ENCODE data around the gene SNRPA1.
"Not testable (repeated sequence)": the region's sequence is repeated elsewhere in the genome, so short reads cannot be mapped to it uniquely, and the experiment has no call there.

SNRPA1 gene

DNA sequence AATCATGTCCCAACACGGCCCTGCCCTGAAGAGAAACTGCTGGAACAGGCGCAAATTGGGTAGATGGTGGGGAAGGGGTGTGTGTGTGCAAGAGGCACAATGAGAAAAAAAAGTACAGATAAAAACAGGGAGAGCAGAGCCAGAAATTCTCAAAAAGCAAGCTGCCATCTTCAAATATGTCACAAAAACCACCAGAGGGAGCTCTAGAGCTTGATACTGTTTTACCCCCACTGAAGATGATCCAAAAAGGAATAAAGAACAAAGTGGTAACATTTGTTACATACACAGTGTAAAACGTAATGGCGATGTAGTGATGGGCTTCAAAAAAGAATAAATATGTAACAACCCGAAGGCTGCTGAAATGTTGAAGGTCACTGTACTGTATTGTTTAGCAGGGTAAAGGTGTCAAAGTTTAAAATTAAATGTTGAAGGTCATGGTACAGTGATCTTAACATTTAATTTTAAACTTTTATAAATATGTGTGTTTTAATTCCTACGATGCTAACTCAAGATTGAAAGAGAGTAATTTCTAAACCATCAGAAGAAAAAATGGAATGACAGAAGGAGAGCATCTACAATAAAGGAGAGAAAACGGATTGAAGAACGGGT, 6.0 kb downstream of the SNRPA1 start:
- peak in 1 of 2 donors; percentile 44 for DNase-seq

DNA sequence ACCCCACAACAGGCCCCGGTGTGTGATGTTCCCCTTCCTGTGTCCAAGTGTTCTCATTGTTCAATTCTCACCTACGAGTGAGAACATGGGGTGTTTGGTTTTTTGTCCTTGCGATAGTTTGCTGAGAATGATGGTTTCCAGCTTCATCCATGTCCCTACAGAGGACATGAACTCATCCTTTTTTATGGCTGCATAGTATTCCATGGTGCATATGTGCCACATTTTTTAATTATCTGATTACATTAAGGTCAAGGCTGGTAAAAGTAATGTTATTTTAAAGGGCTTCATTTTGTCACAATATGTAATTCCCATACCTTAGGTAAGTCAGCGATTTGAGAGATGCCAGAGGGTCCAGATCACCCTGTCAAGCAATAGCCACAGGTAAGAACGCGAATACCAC, 7.7 kb downstream of the SNRPA1 start:
- not testable (repeated sequence) for DNase-seq

DNA sequence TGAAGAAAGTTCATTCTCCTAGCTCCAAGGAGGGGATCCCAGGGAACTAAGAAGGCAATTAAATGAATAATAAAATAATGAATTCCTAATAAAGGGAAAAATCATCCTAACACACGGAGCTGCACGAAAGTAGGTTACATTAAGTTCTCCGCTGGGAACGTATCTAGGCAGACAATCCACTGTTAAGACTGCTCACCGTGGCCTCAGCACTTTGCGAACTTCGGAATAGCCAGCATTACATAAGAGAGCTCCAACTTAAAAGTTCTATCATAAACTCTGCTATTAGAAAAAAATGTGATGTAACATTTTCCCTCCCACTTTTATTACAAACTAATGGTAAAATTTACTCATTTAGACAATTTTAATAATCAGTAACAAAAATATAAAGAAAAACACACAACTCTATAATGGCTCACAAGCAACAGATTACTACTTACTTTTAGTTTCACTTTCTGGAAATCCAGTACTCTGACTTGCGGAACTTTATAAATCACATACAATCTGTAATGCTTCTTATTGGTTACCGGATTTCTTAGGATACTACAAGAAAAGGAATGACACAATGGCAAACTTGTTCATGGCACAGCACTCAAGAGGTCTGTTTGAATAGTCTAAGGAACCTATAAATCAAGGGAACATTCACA, 8.5 kb downstream of the SNRPA1 start:
- no peak for DNase-seq

- DNase-seq = no peak
These were observed 11.1 kb downstream of the SNRPA1 start for GRCh38 chr15:101283931-101284330.

DNA sequence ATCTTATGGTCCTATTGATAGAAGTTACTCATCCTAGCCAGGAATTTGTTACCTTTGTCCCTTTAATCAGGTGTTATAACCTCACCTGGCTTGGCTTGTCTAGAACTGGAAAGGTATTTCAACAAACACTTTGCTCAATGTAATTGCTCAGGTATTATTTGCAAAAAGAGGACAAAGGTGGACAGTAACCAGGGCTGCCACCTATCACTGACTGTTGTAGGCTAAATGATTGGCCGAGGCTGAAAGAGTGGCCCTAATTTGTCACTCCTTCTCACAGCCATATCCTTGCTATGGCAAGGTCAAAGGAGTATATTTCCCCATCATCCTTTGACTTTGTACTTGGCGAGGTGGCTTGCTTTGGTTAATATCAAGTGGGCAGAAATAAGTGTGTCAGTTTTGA, 15.0 kb downstream of the SNRPA1 start:
- DNase-seq = no peak

DNA sequence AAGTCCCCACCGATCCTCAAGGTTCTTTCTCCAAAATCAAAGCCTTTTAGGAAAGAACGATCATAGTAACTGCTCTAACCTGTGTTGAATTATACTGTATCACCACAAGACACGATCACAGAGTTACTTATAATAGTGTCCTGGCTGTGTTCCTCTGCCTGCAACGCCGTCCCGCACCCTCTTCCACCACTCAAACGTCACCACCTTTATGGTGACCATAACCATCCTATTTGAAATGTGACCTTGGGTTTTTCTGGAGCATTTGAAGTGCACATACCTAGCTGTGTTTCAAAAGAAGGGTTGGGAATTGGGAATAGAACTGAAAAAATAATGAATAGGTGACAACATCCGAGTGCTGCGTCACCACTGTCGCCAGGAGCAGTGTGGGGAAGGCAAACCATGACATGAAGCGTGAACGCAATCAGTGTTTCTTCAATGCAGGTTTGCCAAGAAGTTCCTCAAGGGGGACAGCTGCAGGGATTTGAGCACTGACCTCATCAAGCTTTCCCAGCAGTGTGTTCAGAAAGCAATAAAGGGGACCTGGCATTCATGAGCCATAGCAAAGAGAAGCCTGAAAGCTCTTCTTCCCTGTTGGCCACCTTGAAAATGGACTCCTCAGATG, 17.0 kb downstream of the SNRPA1 start:
- DNase-seq = no peak

DNA sequence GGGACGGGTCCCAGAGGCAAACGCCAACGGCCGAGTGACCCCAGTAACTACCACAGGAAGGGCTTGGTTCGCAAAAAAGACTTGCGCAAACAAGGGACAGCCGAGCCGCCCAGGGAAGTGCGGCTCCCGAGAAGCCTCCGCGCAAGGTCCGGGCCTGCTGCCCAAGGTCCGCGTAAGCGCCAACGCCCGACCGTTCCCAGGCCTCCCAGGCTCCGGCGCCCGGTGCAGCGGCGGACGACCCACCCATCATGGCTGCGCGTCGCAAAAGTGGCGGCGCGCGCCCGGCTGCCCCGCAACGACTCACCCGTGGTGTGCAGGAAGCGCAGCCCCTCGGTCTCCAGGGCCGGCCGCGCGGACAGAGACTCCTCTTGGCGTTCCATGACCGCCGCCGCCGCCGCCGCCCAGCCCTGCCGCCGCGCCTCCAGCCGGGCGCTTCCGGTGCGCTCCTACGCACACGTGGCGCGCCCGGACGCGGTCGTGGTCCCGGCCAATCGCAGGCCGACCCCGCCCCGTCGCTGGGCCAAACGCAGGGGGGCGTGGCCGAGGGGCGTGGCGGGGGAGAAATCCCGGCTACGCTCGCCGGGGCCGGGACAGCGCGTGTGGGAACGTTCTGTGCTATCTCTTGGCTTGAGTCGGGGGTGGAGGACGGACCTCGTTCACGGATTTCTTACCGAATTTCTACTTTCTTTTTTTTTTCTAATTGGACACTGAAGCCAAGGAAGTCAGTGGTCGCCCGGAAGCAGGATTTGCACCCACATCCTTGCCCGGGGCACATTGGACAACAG, 17.8 kb downstream of the SNRPA1 start, which contains the start of gene SELENOS:
Gene SELENOS (minus strand): TSS at position 448 of the 785 bp plus-strand sequence. CDS start 68 bp downstream, at position 380.
- peak; percentile 54 to 65 for DNase-seq

DNA sequence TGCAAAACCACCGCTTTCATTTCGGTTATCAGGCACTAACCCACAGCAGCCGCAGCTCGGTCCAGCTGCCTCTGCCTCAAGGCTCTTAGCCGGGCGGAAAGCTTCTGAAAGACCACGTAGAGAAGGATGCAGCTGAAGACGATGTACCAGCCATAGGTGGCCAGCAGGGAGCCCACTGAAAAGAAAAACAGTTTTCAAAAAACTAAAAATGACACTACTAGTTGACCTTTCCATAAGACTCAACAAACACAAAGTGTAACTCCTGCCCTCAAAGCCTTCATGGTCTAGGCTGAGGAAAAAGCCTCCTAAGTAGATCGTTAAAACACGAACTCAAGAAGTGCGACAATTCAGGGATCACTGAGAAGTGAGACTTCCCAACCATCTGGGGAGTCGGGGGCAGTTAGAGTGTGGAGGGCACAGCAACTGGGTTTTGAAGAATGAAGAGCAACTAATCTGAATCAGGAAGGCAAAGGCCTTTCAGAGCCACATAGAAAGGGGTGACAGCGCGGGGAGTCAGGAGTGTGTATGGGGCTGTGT, 18.5 kb downstream of the SNRPA1 start:
- peak in 1 of 2 donors; percentile 10 for DNase-seq

- no peak for DNase-seq
These were observed 20.0 kb downstream of the SNRPA1 start for GRCh38 chr15:101275018-101275417.

- DNase-seq = no peak
These were observed 21.5 kb downstream of the SNRPA1 start for GRCh38 chr15:101273534-101273933.

DNA sequence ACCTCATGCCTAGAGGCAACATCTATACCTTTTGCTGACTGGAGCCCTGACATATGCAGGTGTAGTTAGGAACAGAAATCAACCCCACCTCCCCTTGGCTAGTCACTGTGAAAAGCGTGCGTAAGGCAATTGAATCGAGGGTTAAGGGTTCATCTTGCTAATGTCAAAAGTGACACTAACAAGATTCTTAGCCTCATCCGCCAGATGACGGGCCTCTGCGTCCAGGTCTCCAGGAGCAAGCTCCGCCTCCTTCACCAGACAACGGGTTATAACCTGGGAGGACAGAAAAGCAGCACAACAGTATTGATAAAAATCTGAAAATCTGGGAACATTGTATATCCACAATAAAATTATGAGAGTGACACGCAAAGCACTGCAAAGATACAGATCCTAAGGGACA, 22.5 kb downstream of the SNRPA1 start:
- no peak for DNase-seq

GRCh38 chr15:101269479-101270223, 25.4 kb downstream of the SNRPA1 start:
- no peak for DNase-seq

DNA sequence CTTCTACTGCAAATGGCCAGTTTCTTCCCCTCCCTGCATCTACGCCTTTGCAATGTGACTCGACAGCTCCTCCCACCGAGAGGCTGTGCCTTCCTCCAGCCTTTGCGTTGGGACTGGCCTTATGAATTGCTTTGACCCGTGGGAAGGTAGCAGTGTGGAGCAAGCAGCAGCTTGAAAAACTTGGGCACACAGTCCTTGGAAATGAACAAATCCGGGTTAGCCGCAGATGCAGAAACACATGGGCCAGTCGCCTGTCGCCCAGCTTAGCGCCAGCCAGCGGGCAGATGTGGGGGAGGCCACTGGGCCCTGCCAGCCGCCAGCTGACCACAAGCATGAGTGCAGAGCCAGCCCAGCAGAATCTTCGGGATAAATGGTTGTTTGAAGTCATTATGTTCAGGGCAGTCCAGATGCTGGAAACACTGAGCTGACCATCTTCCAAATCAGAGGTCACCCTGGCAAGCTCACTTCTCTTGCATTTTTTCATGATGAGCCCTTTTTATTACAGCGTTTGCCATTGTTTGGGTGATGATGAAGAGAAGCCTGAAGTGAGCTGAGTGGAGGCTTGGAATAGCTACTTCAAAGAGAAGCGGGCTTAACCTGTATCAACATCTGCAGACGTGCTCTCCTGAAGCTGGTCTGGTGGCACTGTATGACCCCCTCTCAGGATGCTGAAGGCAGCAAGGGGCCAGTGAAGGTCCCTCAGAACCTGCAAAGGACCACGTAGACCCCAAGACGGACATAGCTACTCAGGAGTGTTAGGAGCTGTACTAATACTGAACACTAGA, 27.5 kb downstream of the SNRPA1 start:
- DNase-seq = no peak

GRCh38 chr15:101266787-101267186, 28.3 kb downstream of the SNRPA1 start:
- no peak for DNase-seq

GRCh38 chr15:101266034-101266433, 29.0 kb downstream of the SNRPA1 start:
- DNase-seq = no peak

DNA sequence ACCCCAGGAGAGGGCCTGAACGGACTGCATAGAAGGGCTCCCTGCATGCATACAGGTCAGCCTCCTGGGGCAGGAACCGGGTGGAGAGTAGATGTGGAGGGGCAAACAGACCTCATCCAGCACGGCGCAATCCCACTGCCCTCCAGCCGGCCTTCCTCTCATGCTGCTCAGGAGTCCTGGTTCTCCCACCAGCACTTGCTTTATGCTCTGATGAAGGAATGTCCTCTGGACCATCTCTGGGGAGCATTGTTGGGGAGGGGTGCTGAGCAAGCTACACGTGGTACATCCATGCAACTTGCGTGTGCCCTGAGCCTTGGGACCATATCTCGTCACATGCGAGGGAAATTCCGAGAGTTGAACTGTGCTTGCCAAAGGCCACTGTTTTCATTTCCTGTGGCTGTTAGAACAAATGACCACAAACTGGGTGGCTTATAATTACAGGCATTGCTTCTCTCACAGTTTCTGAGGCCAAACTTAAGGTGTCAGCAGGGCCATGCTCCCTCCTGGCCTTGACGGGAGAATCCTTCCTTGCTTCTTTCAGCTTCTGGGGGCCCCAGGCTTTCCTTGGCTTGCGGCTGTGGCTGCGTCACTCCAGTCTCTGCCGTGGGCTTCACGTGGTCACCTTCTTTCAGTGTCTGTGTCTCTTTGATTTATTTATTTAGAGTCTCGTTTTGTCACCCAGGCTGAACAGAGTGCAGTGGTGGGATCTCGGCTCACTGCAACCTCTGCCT, 30.0 kb downstream of the SNRPA1 start:
- DNase-seq = no peak

DNA sequence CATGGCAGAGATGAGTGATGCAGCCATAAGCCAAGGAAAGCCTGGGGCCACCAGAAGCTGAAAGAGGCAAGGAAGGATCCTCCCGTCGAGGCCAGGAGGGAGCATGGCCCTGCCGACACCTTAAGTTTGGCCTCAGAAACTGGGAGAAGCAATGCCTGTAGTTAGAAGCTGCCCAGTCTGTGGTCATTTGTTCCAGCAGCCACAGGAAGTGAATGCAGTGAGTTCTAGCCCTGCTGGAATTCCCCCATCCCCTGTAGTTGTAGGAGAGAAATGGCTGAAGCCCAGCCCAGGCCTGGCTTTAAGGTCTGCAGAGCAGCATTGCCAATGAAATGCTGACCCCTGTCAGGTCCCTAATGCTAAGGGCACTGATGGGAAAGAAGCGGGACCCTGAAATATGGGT, 31.0 kb downstream of the SNRPA1 start:
- DNase-seq = no peak

- DNase-seq = no peak
These were observed 32.5 kb downstream of the SNRPA1 start for GRCh38 chr15:101262551-101262950.

GRCh38 chr15:101258238-101259144, 36.6 kb downstream of the SNRPA1 start:
- DNase-seq = peak in 1 of 2 donors; percentile 41

DNA sequence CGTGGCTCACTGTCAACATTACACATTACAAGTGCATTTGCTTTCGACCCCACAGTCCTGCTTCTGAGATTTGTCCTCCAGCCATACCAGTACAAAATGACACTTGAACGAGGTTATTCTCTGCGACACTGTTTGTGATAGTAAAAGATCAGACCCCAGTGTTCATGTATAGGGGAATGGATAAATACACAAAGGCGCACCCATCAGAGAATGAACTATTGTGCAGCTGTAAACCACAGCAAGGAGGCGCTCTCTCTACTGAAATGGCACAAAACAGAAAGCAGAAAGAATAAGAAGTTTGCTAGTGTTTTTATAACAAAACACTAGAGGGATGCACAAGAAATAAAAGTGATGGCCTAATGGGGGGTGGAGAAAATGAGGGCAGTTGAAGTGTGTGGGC, 38.3 kb downstream of the SNRPA1 start:
- DNase-seq = no peak
